Measurements from ENCODE around the gene EPB41L2. TPM values are rescaled to one million over a fixed set of nuclear protein-coding genes. Genes with fewer than 3 reads are reported as not detected.
A peak's percentile ranks its signal among the peaks of the same experiment; 100 is the strongest.
"Not testable (repeated sequence)": the region's sequence is repeated elsewhere in the genome, so short reads cannot be mapped to it uniquely, and the experiment has no call there.

The EPB41L2 gene
- total RNA-seq, 1 donor from 2014 or later: 9.1 TPM

DNA sequence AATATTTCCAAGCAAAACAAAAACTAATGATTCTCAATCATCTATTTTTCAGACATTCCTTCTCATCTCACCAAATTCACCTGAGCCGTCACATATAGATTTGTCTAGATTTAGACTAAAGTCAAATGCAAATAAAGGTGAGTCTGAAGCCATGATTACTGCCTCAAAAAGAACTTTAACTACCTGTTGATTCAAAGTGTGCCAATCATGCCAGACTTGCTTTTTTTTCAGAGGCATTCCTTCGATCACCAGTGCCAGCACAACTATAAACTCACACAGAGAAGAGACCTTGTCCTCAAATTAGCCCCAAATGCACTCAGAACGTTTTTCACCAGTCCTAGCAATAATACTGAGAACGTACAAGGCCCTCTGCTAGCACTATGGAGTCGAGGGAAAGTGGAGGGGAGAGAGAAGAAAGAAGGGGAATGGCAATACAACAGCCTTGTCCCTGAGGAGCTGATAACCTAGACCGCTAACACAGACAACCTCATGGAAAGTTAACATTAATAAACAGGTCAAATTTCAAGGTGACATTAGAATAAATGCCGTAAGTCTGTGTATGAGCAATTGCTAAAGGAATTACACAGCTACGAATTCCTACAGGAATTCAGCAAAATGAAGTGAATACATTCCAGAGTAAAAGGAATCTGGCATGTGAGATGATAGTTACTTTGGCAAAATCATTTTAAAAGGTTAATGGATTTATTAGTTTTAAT lies 60.9 kb downstream of the EPB41L2 start:
- ATAC-seq: no peak

DNA sequence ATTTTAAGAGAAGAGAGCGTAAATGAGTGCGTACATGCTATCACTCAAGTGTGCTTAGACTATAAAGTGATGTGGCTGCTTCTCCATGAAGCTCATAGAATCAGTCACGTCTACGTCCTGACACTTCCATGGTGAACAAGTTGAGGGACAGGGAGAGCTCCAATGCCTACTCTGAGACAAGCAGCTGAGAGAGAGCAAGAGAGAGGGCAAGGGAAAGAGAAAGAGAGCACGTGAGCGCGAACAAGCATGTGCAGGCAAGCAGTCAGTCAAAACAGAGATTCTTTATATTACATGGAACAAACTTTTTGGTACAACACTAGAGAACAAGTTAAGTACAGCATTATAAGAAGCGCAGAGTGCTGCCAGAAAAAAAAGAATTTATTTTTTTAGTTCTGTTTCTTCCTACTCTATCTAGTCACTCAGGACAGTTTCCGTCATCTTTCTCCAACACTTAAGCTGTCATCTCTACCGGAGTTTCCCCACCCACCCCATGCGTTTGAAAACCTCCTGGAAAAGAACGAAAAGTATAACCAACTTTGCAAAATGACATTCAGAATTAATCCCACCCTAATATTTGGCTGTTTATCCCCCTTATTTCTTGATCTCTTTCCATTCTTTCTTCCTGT lies 61.8 kb downstream of the EPB41L2 start:
- peak; percentile 29 for ATAC-seq

DNA sequence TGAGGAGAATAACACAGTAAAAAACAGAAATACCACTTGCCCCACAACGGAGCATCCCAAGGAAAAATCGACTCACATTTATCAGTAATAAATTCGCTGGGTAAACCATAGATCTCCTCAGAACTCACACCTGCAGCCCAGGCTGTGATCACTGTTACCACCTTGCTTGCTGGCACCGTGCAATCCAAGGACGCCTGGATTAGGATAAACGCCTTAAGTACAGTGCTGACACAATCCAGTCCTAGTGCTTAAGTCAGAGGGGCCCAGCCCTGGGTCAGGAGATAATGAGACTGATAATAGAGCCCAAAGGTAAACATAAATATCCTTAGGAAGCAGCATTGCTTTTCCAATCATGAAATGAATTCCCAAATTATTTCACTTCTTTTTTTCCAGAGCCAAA lies 62.5 kb downstream of the EPB41L2 start:
- no peak for ATAC-seq

DNA sequence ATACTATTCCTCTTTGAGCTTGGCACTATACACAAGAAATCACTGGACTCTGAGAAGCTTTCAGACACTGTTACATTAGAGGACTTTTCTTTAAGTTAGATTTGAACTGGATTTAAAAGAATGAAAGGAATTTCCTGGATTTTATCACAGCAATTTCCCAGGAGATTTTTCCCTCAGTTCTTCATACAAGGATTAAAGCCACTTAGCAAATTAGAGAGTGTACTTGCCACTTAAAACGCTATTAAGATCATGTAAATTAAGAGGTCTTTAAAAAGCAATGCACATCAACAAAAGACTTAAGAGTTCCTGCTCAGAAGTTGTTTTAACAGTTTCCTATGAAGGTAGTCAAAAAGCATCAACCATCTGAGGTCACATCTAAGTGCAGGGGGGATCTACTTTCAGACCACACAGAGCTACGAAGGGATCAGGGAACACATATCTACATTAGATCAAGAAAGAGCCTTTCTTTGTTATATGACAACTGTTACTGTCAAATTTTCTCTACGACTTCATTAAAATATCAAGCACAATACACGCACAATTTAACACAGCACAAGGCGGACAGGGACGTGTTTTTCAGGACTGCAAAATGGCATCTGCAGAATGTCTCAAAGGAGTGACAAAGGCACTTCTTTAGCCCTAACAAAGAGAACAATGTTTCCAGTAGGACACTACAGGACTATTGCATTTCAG lies 65.8 kb downstream of the EPB41L2 start:
- ATAC-seq: no peak

DNA sequence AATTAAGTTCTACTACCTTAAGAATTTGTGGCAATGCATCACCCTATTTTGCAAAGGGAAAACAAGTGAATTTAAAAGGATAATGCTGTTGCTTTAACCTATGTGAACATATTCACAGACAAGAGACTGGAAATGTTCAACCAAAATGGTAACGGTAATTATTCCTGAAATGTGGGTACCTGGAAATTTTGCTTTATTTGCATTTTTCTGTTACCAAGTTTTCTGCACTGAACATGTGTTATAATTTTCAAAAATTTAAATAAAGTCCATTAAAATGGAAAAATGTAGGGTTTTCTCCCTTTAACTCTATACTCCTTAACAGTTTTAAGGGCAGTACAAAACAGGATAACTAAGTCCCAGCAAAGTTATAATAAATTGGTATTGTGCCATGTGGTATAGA lies 66.4 kb downstream of the EPB41L2 start:
- no peak for ATAC-seq

DNA sequence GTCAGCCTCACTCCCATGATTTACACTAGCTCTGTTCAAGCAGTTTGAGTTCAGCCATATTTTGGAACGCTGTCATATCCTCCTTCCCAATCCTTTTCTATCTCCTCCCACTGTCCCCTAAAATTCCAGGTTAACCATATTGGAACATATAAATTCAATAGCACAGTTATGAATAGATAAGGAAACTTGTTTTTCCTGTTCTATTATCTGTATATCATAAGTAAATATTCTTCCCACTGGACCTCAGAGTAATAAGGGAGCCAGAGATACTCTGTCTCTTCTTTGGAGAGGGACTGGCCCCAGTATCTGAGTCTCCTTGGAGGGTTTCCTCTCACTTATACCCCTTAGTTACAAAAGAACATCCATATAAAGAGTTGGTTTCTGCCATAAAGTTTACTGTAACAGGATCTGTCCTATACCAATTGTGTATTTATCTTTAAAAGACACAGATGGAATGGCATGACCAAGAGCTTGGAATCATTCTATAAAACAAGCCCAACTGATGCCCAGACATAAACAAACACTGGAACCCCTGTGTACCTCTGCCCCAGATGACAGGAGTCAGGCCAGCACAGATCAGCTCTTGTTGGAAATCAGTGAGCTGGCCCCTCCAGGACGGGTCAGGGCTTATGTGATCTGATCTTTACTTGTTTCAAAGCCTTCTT lies 67.1 kb downstream of the EPB41L2 start:
- no peak for ATAC-seq

DNA sequence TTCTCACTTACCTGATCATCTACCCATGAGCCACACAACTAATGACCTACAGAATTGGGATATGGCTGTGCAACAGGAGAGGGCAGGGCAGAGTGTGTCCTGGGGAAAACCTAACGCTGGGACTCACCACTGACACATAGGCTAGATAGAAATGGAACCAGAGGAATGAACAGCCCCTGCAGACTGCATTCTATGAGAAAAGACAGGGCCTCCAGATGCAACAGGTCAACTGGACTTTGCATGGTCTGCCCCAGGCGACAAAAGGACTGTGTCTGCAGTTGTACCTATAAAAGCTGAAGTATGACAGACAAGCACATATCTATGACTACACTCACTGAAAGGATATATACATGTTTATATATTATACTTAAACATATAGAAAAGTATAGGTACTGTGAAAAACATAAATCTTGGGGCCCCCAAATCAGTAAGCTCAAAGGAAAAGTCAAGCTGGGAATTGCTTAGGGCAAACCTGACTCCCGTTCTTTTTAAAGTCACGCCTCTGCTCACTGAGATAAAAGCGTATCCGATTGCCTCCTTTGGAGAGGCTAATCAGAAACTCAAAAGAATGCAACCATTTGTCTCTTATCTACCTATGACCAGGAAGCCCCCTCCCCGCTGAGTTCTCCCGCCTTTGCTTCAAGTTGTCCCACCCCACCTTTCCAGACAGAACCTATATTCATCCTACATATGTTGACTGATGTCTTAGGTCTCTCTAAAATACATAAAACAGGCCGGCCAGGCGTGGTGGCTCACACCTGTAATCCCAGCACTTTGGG lies 68.5 kb downstream of the EPB41L2 start:
- no peak for ATAC-seq

DNA sequence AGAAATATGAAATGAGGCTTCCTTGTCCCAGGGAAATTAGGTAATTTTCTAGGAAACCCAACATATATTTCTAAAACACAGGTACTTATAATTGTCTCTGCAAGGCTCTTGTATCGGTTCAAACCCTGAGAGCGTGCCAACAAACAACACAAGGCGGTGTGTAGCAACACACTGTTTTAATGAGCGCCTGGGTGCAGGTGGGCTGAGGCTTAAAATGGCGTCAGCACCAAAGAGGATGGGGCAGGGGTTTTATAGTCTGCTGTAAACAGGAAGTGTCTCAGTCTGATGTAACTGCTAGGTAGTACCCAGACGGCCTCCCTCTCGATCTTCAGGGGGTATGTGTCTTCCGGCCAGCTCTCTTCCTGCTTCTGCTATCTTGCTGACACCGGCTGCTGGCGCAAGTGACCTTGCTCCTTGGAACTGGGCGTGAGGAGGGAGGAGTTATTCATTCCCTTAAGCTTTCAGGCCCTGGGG lies 69.7 kb downstream of the EPB41L2 start:
- no peak for ATAC-seq

DNA sequence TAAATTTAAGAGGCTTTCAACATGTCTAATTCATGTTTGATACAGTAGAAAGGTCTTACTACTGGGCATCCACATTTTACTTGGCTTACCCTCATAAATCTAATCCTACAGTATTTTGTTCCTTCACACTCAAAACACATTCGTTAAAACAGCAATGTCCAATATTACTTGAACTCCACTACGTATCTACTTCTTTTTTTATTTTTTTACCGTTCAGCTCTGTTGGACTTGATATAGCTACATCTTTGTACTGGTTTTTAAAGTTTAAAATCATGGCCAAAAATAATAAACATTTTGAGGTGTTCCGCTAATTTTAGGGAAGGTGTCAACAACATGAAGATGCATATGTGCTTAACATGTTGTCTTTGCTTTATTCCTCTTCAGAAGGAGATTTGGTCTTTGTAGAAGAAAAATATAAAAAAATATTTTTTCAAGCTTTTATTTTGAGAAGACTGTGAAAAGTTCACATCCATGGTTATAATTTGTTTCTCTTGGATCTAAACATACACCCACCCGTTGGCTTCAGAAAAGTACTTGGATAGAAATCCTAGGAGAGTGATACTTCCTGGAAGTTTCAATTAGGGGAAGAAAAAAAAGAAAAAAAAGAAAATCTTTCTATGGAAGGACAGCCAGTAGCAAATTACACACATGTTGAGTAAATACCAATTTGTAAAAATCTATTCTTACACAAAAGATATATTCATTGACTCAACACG lies 71.5 kb downstream of the EPB41L2 start:
- ATAC-seq: no peak

DNA sequence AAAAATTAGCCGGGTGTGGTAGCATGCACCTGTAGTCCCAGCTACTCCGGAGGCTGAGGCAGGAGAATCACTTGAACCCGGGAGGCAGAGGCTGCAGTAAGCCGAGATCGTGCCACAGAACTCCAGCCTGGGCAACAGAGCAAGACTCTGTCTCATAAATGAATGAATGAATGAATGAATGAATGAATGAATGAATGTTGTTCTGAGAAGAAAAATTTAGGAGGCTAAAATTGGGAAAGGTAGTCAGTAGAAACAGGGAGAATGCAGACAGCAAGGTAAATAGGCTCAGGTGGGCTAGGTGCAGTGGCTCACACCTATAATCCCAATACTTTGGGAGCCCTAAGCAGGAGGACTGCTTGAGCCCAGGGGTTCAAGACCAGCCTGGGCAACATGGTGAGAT lies 75.5 kb downstream of the EPB41L2 start:
- ATAC-seq: not testable (repeated sequence)

DNA sequence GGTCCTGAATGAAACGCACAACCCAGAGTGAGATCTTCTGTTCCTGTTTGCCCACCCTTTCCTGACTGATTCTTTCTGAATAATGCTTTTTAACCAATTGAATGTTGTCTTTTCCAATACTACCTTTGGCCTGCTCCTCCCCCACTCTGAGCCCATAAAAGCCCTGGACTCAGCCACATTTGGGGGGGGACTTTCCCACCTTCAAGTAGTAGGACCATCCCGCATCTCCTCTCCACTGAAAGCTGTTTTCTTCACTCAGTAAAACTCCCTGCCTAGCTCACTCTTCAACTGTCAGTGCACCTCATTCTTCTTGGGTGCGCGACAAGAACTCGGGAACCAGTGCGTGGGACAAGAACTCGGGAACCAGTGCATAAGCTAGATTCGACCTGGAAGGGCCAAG lies 77.9 kb downstream of the EPB41L2 start:
- ATAC-seq: no peak

DNA sequence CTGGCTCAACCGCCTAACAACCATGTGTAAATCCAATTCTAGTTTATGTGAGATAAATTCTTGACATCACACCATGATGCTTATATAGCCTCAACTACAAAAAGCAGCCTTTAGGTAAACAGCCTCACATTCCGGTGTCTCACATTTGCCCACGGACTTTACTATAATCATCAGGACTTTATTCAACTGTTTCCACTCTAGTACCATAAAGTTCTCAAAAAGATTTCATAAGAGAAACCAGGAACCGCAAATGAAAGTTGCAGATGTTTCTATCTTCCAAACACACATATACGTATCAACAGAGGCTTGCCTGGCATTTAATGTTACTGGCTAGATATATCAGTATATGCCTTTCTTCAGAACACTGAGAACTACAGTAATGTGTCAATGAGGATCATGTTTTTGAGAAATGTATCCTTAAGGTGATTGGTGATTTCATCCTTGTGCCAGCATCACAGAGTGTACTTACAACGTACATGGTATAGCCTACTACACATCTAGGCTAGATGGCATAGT lies 80.0 kb downstream of the EPB41L2 start:
- ATAC-seq: no peak

DNA sequence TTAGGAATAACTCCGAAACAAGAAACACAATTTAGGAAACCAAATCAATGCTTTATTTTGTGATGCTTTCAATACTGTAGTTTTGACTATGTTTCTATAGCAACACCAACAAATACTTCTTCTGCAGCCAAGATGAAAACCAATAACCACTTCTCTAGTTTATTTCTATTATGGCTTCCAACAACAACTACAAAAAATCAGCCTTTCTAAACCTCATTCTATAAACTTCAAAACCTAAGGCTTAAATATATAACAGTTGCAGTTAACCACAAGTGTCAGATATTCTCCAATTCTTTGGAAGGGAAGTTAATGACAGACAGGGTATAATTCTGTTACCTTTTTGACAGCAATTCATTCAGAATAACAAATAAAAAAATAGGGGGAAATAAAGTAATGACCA lies 80.9 kb downstream of the EPB41L2 start:
- no peak for ATAC-seq

DNA sequence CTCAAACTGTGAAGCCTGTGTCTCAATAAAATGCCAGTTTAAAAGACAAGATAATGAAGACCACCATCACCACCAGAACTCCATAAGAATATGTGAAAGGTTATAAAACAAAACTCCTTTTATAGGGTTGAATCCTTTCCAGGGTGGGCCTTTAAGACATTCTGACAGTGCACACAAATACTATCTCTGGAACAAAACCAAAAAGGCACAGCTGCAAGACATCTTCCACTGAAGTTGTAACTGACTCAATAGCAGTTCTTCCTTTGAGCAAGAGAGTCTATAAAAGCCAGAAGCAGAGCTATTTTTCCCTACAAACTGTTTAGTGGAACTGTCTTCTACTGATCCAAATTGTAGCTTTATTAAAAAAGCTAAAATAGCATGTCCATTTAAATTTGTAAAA lies 81.6 kb downstream of the EPB41L2 start:
- ATAC-seq: no peak

DNA sequence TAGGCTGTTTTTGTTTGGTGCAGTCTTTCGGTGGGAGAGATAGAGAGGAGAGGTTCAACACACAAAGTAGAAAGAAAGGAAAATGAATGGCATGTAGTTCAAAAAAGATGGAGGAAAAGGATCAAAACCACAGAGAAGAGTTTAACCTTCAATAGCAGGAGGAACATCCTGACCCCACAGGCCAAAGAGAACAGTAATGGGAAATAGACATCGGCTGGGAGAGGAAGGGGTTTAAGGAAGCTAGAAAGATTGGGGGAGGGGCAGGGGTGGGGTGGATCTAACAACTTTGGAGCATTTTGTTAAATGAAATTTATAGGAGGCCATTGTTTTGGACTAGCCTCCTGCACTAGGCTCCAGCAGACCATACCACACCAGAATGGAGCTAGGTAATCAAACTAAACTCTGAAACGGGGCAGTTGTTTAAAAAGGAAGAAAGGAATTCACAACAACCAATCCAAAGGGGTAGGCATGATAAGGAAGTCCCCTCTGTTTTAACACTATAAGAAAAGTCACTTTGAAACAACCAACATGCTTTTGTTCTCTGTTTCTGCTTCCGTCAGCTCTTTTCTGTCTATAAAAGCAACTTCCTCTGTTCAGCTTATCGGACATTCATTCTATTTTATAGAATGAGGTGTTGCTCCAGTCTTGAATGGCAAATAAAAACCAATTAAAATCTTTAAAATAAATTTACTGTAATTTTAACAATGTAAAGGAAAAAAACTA lies 82.6 kb downstream of the EPB41L2 start:
- no peak for ATAC-seq

DNA sequence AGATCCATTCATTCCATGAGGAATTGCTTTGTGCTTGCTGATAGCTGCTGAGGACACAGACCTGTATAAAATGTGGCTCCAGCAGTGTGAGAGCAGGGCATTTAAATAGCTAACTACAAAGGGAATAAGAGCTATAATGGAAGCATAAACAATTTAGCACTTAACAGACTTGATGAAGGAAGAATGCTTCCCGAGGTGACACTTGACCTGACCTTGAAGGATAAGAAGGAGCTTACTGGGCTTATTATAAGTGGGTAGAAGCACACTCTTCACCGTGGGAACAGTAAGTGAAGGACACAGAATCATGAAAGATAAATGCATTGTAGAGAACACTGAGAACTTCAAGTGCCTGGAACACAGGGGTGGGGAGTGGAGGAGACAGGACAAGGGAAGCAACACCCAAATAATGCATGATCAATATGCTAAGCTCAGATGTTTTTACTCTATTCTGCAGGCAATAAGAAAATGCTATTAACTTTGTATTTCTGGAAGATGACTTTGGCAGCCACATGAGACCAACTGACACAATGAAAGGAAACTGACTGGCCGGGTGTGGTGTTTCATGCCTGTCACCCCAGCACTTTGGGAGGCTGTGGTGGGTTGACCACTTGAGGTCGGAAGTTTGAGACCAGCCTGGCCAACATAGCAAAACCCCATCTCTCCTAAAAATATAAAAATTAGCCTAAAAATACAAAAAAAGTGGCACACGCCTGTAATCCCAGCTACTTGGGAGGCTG lies 84.2 kb downstream of the EPB41L2 start:
- ATAC-seq: no peak

DNA sequence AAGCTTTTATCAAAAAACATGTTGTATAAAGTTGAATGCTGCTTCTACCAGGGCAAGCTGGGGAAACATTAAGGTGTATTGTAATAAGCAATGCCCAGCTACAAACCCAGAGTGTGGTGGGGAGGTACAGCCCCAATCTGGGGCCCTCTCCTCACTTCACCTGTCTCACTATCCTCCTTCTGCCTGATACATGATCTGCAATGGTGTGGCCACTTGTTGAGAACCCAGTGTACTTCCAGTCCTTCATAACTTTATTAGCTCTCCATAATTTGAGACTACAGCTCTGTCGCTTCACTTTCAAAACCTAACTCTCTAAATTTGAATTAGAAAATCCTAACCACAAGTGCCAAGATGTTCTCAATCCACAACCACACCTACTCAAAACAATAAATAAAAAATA lies 84.9 kb downstream of the EPB41L2 start:
- no peak for ATAC-seq

DNA sequence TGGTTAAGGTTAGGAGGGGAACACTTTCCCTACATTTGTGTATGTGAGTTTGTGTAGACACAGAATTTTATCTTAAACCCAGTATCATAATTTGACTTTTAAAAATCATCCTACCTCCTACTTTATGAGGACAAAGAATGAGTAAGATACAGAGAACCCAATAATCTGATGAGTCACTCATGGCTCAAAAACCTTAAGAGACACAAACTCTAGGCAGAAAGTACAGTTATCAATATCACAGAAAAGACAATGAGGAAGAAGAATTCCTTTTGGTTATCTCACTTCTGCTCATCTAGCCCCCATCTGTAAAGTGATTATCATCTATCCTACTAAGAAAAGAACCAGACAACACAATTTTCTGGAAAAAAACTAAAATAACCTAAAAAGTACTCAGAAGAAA lies 87.7 kb downstream of the EPB41L2 start:
- no peak for ATAC-seq

DNA sequence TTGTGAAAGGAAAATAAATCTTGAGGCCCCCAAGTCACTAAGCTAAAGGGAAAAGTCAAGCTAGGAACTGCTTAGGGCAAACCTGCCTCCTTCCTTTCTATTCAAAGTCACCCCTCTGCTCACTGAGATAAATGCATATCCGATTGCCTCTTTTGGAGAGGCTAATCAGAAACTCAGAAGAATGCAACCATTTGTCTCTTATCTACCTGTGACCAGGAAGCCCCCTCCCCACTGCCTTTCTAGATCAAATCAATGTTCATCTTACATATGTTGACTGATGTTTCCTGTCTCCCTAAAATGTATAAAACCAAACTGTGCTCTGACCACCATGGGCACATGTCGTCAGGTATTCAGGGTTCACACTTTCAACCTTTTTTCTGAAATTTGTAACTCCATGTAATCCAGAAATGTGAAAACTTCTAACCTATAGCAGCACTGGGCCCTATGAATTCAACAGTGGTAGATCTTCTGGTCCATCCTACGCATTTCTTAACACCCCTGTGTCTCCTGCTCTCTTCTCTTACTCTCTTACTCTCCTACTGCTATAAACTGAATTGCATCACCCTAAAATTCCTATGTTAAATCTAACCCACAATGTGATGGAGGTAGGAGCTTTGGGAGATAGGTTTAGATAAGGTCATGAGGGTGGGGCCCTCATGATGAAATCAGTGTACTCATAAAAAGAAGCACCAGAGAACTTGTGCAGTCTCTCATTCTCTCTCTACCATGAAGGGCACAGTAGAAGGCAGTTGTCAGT lies 89.3 kb downstream of the EPB41L2 start:
- ATAC-seq: no peak

All from esophagus mucosa (tissue), 1 donor.